Endothelial cell (in vitro differentiated cells): ENCODE measurements around the gene DCN. TPM values are rescaled to one million over a fixed set of nuclear protein-coding genes. Genes with fewer than 3 reads are reported as not detected.

Source experiments
- DNase-seq: peaks from one replicate; pipeline ENCODE4 v3.0.0; 2021; ENCODE audit warnings: low spot score
- H3K27ac Mint-ChIP-seq: one replicate; pipeline ENCODE4 v1.8.0; 2021; ENCODE audit warnings: mixed read lengths, inconsistent platforms; ENCODE audit not compliant: unreplicated experiment
- H3K27me3 Mint-ChIP-seq: one replicate; pipeline ENCODE4 v1.8.0; 2021; ENCODE audit warnings: mild to moderate bottlenecking, moderate library complexity, mixed read lengths, inconsistent platforms; ENCODE audit not compliant: unreplicated experiment
- H3K36me3 Mint-ChIP-seq: one replicate; pipeline ENCODE4 v1.8.0; 2021; ENCODE audit warnings: mild to moderate bottlenecking, low read depth, mixed read lengths, inconsistent platforms; ENCODE audit not compliant: unreplicated experiment
- H3K4me1 Mint-ChIP-seq: one replicate; pipeline ENCODE4 v1.8.0; 2021; ENCODE audit warnings: mild to moderate bottlenecking, mixed read lengths, inconsistent platforms; ENCODE audit not compliant: unreplicated experiment
- H3K4me3 Mint-ChIP-seq: one replicate; pipeline ENCODE4 v1.8.0; 2021; ENCODE audit warnings: mild to moderate bottlenecking, mixed read lengths, inconsistent platforms; ENCODE audit not compliant: unreplicated experiment
- H3K9me3 Mint-ChIP-seq: one replicate; pipeline ENCODE4 v1.8.0; 2021; ENCODE audit warnings: mixed read lengths, inconsistent platforms; ENCODE audit not compliant: unreplicated experiment
- CTCF ChIP-seq: fragments of 200-600 bp; sonication (generic); IDR thresholded peaks from one replicate; pipeline ENCODE4 v1.5.0; 2021; ENCODE audit warnings: antibody characterized with exemption; ENCODE audit not compliant: unreplicated experiment
- total RNA-seq: library from RNA; stranded (reverse); fragmentation: NEBNext Ultra II Directional; extraction: Animal tissue kit (Norgen Biotek cat#: 25700); gene quantifications from one replicate; pipeline ENCODE4 v1.2.1, GENCODE V29; 2021; ENCODE audit not compliant: unreplicated experiment

Gene DCN
- total RNA-seq, 1 donor from 2014 or later, result not detected

- H3K9me3 Mint-ChIP-seq, result no peaks in the 10 kb centered on the region
- no peak overlapping the region for H3K4me3 Mint-ChIP-seq
- no peaks in the 10 kb centered on the region for H3K4me1 Mint-ChIP-seq
- no peak overlapping the region for H3K27ac Mint-ChIP-seq
- TF ChIP-seq CTCF, result no peak
- no peak for DNase-seq
- no peaks in the 10 kb centered on the region for H3K27me3 Mint-ChIP-seq
- no peaks in the 10 kb centered on the region for H3K36me3 Mint-ChIP-seq
These were observed 83.3 kb downstream of the DCN start for GRCh38 chr12:91099341-91099740.

- no peak for DNase-seq
- no peaks in the 10 kb centered on the region for H3K4me1 Mint-ChIP-seq
- no peaks in the 10 kb centered on the region for H3K27me3 Mint-ChIP-seq
- H3K36me3 Mint-ChIP-seq, result no peaks in the 10 kb centered on the region
- TF ChIP-seq CTCF, result no peak
- no peaks in the 10 kb centered on the region for H3K9me3 Mint-ChIP-seq
- H3K27ac Mint-ChIP-seq, result no peak overlapping the region
- H3K4me3 Mint-ChIP-seq, result no peak overlapping the region
These were observed 83.7 kb downstream of the DCN start for GRCh38 chr12:91098941-91099340.

GRCh38 chr12:91098461-91098860 lies 84.2 kb downstream of the DCN start:
- Mint-ChIP-seq H3K36me3 (no peaks in the 10 kb centered on the region), H3K9me3 (no peaks in the 10 kb centered on the region), H3K4me1 (no peaks in the 10 kb centered on the region), H3K27ac (no peak overlapping the region), H3K27me3 (no peaks in the 10 kb centered on the region), H3K4me3 (no peak overlapping the region)
- TF ChIP-seq CTCF, result no peak
- no peak for DNase-seq

- H3K9me3 Mint-ChIP-seq, result peaks cover 9% of the 10 kb centered on the region
- H3K4me3 Mint-ChIP-seq, result no peak overlapping the region
- H3K36me3 Mint-ChIP-seq, result peaks cover 1% of the 10 kb centered on the region
- H3K27ac Mint-ChIP-seq, result no peak overlapping the region
- no peak for TF ChIP-seq CTCF
- DNase-seq, result no peak
- no peaks in the 10 kb centered on the region for H3K4me1 Mint-ChIP-seq
- peaks cover under 1% of the 10 kb centered on the region for H3K27me3 Mint-ChIP-seq
These were observed 87.7 kb downstream of the DCN start for GRCh38 chr12:91094957-91095356.

- no peak overlapping the region for H3K27ac Mint-ChIP-seq
These were observed 88.5 kb downstream of the DCN start for GRCh38 chr12:91094032-91094662.

More at GRCh38 chr12:91094032-91094662, 88.5 kb downstream of the DCN start:
- H3K27me3 Mint-ChIP-seq, result peaks cover 2% of the 10 kb centered on the region
- TF ChIP-seq CTCF, result no peak
- no peaks in the 10 kb centered on the region for H3K4me1 Mint-ChIP-seq
- no peak overlapping the region for H3K4me3 Mint-ChIP-seq
- no peak for DNase-seq
- peaks cover 8% of the 10 kb centered on the region for H3K36me3 Mint-ChIP-seq
- peaks cover 13% of the 10 kb centered on the region for H3K9me3 Mint-ChIP-seq
